Measurements from ENCODE around the gene NLRP12.

The NLRP12 gene

DNA sequence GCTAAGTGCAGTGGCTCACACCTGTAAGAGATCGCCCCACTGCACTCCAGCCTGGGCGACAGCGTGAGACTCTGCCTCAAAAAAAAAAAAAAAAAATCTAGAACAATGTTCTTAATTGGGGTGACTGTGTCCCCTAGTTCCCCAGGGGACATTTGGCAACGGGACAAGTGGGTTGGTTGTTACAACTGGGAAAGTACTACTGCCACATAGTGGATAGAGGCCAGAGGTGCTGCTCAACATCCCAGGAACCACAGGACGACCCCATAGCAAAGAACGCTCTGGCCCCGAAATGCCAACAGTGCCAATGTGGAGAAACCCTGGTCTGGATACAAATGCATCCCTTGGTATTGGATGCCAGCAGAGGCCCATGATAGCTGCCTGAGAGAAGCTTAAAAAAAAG is 11.8 kb downstream of the NLRP12 start:
- TF ChIP-seq, protein P1, sequence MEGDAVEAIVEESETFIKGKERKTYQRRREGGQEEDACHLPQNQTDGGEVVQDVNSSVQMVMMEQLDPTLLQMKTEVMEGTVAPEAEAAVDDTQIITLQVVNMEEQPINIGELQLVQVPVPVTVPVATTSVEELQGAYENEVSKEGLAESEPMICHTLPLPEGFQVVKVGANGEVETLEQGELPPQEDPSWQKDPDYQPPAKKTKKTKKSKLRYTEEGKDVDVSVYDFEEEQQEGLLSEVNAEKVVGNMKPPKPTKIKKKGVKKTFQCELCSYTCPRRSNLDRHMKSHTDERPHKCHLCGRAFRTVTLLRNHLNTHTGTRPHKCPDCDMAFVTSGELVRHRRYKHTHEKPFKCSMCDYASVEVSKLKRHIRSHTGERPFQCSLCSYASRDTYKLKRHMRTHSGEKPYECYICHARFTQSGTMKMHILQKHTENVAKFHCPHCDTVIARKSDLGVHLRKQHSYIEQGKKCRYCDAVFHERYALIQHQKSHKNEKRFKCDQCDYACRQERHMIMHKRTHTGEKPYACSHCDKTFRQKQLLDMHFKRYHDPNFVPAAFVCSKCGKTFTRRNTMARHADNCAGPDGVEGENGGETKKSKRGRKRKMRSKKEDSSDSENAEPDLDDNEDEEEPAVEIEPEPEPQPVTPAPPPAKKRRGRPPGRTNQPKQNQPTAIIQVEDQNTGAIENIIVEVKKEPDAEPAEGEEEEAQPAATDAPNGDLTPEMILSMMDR (IDR thresholded peaks at IDR 0.05): no peak

DNA sequence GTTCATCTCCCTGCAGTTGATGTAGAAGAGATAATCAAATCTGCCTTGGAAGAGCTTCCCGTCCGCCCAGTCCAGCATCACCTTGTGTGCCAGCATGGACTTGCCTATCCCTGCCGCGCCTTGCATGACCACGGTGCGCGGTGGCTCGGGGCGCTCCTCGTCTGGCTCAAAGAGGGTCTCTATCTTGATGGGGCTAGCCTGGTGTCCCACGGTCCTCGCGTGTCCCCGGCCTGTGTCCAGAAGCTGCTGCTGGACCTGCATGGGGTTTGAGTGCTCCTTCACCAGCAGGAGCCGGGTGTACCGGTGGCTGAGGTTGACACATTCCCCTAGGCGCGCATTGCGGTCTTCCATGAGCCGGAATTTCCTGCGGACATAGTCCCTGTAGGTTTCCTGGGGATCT is 13.2 kb downstream of the NLRP12 start:
- TF ChIP-seq, protein P1 (IDR thresholded peaks at IDR 0.05): no peak

DNA sequence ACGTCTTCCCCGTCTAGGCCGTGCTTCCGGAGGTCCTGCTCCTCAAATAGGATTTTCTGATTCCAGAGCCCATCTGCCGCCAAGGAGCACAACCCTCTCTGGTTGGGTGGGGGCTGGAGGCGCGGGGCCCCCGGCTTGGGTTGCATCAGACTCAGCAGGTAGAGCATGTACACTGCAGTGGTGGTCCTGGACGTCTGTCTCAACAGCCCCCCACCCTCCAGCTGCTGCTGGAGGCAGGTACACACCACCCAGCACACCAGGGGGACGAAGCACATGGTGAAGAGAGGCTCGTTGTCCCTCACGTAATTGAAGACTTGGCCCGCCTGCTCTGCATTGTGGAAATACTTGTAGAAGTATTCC is 13.9 kb downstream of the NLRP12 start:
- TF ChIP-seq, protein P1 (IDR thresholded peaks at IDR 0.05): no peak

DNA sequence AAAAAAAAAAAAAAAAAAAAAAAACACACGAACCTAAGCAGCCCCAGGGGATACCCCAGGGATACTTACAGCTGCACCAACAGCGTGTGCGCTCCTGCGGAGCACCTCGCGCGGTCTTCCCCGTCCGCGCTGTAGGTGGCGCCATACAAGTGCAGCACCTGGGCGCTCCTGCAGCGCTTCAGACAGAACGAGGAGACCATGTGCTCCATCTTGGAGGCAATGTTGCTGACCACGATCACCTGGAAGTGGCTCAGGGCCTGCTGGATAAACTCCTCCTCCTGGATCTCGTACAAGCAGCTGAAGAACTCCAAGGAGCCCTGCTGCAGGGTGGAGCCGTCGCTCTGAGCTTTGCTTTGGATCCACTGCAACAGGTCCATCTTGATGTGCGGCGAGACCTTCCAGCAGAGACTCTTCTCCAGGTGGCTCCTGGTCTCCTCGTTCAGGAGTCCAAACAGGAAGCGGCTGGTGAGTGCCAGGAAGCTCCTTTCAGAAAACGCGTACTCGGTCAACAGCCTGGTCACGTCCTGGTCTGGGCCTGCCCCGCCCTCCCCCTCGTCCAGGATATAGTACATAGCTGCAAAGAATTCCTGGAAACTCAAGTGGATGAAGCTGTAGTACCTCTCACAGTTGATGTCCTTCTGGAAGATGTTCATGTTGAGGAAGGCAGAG is 14.5 kb downstream of the NLRP12 start:
- TF ChIP-seq, protein P1 (IDR thresholded peaks at IDR 0.05): no peak

DNA sequence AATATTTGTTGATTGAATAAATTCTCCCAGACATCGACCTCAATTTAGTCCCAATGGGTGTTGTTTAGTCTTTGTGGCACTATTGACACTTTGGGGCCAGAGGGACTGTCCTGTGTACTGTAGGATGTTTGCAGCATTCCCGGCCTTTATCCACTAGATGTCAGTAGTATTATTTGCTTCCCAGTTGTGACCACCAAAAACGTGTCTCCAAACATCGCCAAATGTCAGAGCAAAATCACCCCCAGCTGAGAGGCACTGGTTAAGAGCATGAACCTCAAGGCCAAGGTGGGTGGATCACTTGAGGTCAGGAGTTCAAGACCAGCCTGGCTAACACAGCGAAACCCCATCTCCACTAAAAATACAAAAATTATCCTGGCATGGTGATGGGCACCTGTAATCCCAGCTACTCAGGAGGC is 15.4 kb downstream of the NLRP12 start:
- TF ChIP-seq, protein P1 (IDR thresholded peaks at IDR 0.05): peak; percentile 47

DNA sequence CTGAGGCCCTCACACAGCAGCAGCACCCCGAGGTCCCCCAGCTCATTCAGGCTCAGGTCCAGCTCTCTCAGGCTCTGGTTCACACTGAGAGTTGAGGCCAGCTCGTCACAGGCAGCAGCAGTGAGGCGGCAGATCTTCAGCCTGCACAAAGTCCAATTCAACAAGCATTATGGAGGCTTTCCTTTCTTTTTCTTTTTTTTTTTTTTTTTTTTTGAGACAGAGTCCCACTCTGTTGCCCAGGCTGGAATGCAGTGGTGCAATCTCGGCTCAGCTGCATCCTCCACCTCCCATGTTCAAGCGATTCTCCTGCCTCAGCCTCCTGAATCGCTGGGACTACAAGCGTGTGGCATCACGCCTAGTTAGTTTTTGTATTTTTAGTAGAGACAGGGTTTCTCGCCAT is 22.9 kb downstream of the NLRP12 start:
- TF ChIP-seq, protein P1 (IDR thresholded peaks at IDR 0.05): no peak

DNA sequence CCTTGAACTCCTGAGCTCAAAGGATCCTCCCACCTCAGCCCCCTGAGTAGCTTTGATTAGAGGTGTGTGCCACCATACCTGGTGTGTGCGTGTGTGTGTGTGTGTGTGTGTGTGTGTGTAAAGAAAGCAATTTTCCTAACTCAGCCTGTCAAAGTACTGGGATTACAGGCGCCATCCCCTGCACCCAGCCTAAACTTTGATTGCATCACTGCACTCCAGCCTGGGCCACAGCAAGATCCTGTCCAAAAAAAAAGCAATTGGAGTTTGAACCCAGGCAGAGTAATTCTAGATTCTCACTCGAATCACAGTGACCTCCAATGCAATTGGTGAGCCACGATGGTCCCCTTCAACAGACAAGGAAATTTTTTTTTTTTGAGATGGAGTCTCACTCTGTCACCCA is 29.1 kb downstream of the NLRP12 start:
- TF ChIP-seq, protein P1 (IDR thresholded peaks at IDR 0.05): no peak
